ENCODE measurements around the gene MACROH2A1. TPM values are rescaled to one million over a fixed set of nuclear protein-coding genes. Genes with fewer than 3 reads are reported as not detected.

Gene MACROH2A1
- total RNA-seq, 1 experiment from 2014 or later, result 83.8 TPM

- TF ChIP-seq USF2 (CRISPR knock-in tag; IDR thresholded peaks at IDR 0.05) (no peak), NFE2L1 (CRISPR knock-in tag; IDR thresholded peaks at IDR 0.05) (no peak), CBFB (CRISPR knock-in tag; IDR thresholded peaks at IDR 0.05; ENCODE audit: low read depth) (no peak), ZNF263 (CRISPR knock-in tag; IDR thresholded peaks at IDR 0.05; ENCODE audit: low read depth) (no peak), RORB (CRISPR knock-in tag; IDR thresholded peaks at IDR 0.05) (no peak), ZNF512 (CRISPR knock-in tag; IDR thresholded peaks at IDR 0.05; ENCODE audit: borderline replicate concordance) (no peak), ZNF232 (CRISPR knock-in tag; IDR thresholded peaks at IDR 0.05) (no peak), HMGXB4 (CRISPR knock-in tag; IDR thresholded peaks at IDR 0.05) (no peak), PREB (CRISPR knock-in tag; IDR thresholded peaks at IDR 0.05; ENCODE audit: borderline replicate concordance) (no peak)
Observed at GRCh38 chr5:135395866-135396265, 3.2 kb downstream of the MACROH2A1 start (continued).

GRCh38 chr5:135395451-135395850 is 3.6 kb downstream of the MACROH2A1 start:
- DNase-seq (ENCODE audit: low spot score) (no peak), ATAC-seq (no peak)
- H3K4me1 Mint-ChIP-seq, result peaks cover 24% of the 10 kb centered on the region
- no peaks in the 10 kb centered on the region for H3K9me3 Mint-ChIP-seq
- ChIA-PET POLR2A (no interaction called here), CTCF (interaction anchor here (0.9 kb wide), 1 partner anchor 62 kb away, joined by 4 read pairs; no protein-coding TSS in a partner anchor)
- no peak overlapping the region for H3K27ac Mint-ChIP-seq
- peaks cover 5% of the 10 kb centered on the region; the same call in 1 of the 2 replicates for H3K36me3 Mint-ChIP-seq
- no peak overlapping the region for H3K4me3 Mint-ChIP-seq
- peaks cover 39% of the 10 kb centered on the region for H3K27me3 Mint-ChIP-seq (ENCODE audit: low read depth)
- TF ChIP-seq HMGA2 (CRISPR knock-in tag; IDR thresholded peaks at IDR 0.05) (no peak), ARID4B (CRISPR knock-in tag; IDR thresholded peaks at IDR 0.05; ENCODE audit: borderline replicate concordance) (no peak), ERG (CRISPR knock-in tag; IDR thresholded peaks at IDR 0.05) (no peak), TEAD1 (CRISPR knock-in tag; IDR thresholded peaks at IDR 0.05) (no peak), ZNF396 (CRISPR knock-in tag; IDR thresholded peaks at IDR 0.05; ENCODE audit: borderline replicate concordance) (no peak), AFF4 (CRISPR knock-in tag; IDR thresholded peaks at IDR 0.05; ENCODE audit: borderline replicate concordance) (no peak), MAX (CRISPR knock-in tag; IDR thresholded peaks at IDR 0.05) (no peak), RORB (CRISPR knock-in tag; IDR thresholded peaks at IDR 0.05) (no peak), ELF4 (CRISPR knock-in tag; IDR thresholded peaks at IDR 0.05; ENCODE audit: low read depth) (no peak), NR3C1 (CRISPR knock-in tag; conservative IDR thresholded peaks at IDR 0.05; ENCODE audit: low read depth) (no peak), SOX15 (CRISPR knock-in tag; IDR thresholded peaks at IDR 0.05) (no peak), GTF2I (CRISPR knock-in tag; conservative IDR thresholded peaks at IDR 0.05) (no peak), SMAD4 (CRISPR knock-in tag; IDR thresholded peaks at IDR 0.05) (no peak), JAZF1 (CRISPR knock-in tag; IDR thresholded peaks at IDR 0.05) (no peak)
